PC-9 (cell line): ENCODE measurements around the gene SKI. TPM values are rescaled to one million over a fixed set of nuclear protein-coding genes. Genes with fewer than 3 reads are reported as not detected.

ENCODE experiments used
- BruUV-seq: library from RNA; stranded (reverse); fragments of 400-500 nt; replicated peaks from 2 replicates; lab custom pipeline; 2021; lab: Mats Ljungman, UMichigan
- CTCF ChIA-PET: fragments of 300-600 bp; sonication (Branson Sonifier 250); formaldehyde crosslinking; loops from one replicate; lab custom pipeline; 2022; ENCODE audit warnings: antibody characterized with exemption; lab: Charles Lee
- POLR2A ChIA-PET: fragments of 300-600 bp; sonication (Branson Sonifier 250); formaldehyde crosslinking; loops from one replicate; lab custom pipeline; 2022; ENCODE audit warnings: antibody characterized with exemption; ENCODE audit not compliant: unreplicated experiment; lab: Charles Lee
- DNase-seq, 2 experiments: peaks; one replicate each; pipeline versions ENCODE4 v3.0.0 to v3.0.0-alpha.2; 2015 to 2022; ENCODE audit warnings: mixed read lengths in 1 of 2
- H2AFZ ChIP-seq: fragments of 200-600 bp; sonication (generic); 2 replicates; pipeline ENCODE4 v1.8.1; 2017; ENCODE audit warnings: antibody characterized with exemption
- H3F3A ChIP-seq: fragments of 200-600 bp; sonication (generic); 2 replicates; pipeline ENCODE4 v1.8.1; 2017; ENCODE audit warnings: antibody characterized with exemption, mild to moderate bottlenecking, low read depth; ENCODE audit not compliant: insufficient read depth
- H3K27ac ChIP-seq: fragments of 200-600 bp; sonication (generic); 2 replicates; pipeline ENCODE4 v1.6.1; 2016; ENCODE audit warnings: mixed run types
- H3K27me3 ChIP-seq: fragments of 200-600 bp; sonication (generic); 2 replicates; pipeline ENCODE4 v1.6.1; 2016; ENCODE audit warnings: low read depth, mixed run types; ENCODE audit not compliant: insufficient read depth
- H3K36me3 ChIP-seq: fragments of 200-600 bp; sonication (generic); 2 replicates; pipeline ENCODE4 v1.6.1; 2016; ENCODE audit warnings: low read depth, mixed run types
- H3K4me1 ChIP-seq: fragments of 200-600 bp; sonication (generic); replicated peaks from 2 replicates; pipeline ENCODE4 v1.6.1; 2016; ENCODE audit warnings: mixed run types; ENCODE audit not compliant: insufficient read depth
- H3K4me2 ChIP-seq: fragments of 200-600 bp; sonication (generic); 2 replicates; pipeline ENCODE4 v1.6.1; 2017; ENCODE audit warnings: mixed run types
- H3K4me3 ChIP-seq: fragments of 200-600 bp; sonication (generic); 2 replicates; pipeline ENCODE4 v1.6.1; 2016; ENCODE audit warnings: mixed run types
- H3K79me2 ChIP-seq: fragments of 200-600 bp; sonication (generic); 2 replicates; pipeline ENCODE4 v1.6.1; 2017; ENCODE audit warnings: low read depth, mixed run types
- H3K9me2 ChIP-seq: fragments of 200-600 bp; sonication (generic); 2 replicates; pipeline ENCODE4 v1.8.1; 2017; ENCODE audit warnings: mild to moderate bottlenecking; ENCODE audit not compliant: insufficient read depth
- H3K9me3 ChIP-seq: fragments of 200-600 bp; sonication (generic); 2 replicates; pipeline ENCODE4 v1.8.1; 2016; ENCODE audit warnings: low read depth; ENCODE audit not compliant: insufficient read depth
- H4K20me1 ChIP-seq: fragments of 200-600 bp; sonication (generic); 2 replicates; pipeline ENCODE4 v1.8.1; 2017; ENCODE audit not compliant: insufficient read depth
- CTCF ChIP-seq: fragments of 200-600 bp; sonication (generic); conservative IDR thresholded peaks from 2 replicates; pipeline ENCODE4 v1.6.1; 2017; ENCODE audit warnings: mixed run types, antibody characterized with exemption, mild to moderate bottlenecking, moderate library complexity
- EZH2 ChIP-seq: fragments of 200-600 bp; sonication (generic); IDR thresholded peaks from 2 replicates; pipeline ENCODE4 v1.8.0; 2017; ENCODE audit warnings: antibody characterized with exemption, low read depth
- intact Hi-C: fragments of 100-400 bp; cut with micrococcal nuclease; formaldehyde crosslinking; loops from one replicate; pipeline ENCODE4 v1.10.0; 2022; ENCODE audit not compliant: unreplicated experiment
- total RNA-seq: library from RNA; stranded (reverse); gene quantifications from 2 replicates; pipeline ENCODE4 v1.2.3, GENCODE V29; 2021

SKI gene
- total RNA-seq, 1 experiment from 2014 or later = 36.2 TPM

- Histone ChIP-seq H2AFZ (no peak overlapping the region), H3K9me2 (no peaks in the 10 kb centered on the region), H3K36me3 (no peaks in the 10 kb centered on the region), H3F3A (peaks cover 30% of the 10 kb centered on the region; the same call in 1 of the 2 replicates), H3K4me1 (peaks cover 46% of the 10 kb centered on the region), H3K4me3 (no peak overlapping the region), H3K27me3 (no peaks in the 10 kb centered on the region), H3K9me3 (no peaks in the 10 kb centered on the region), H4K20me1 (no peaks in the 10 kb centered on the region), H3K79me2 (no peaks in the 10 kb centered on the region), H3K27ac (no peak overlapping the region), H3K4me2 (peak overlapping the region; percentile 92)
- no peak for TF ChIP-seq EZH2
- no peak for TF ChIP-seq CTCF
- ChIA-PET POLR2A (interaction anchor here (0.7 kb wide), 1 partner anchor 72 kb away, joined by 3 read pairs; no protein-coding TSS in a partner anchor), CTCF (no interaction called here)
- DNase-seq = no peak
- BruUV-seq = no TSS peak
- intact Hi-C loops = loop anchor here (1.0 to 5.0 kb wide), 2 partner anchors 14 to 80 kb away; no protein-coding TSS in a partner anchor
These were observed 15.9 kb upstream of the SKI start for GRCh38 chr1:2212274-2212531.

GRCh38 chr1:2212532-2213491, 15.3 kb upstream of the SKI start:
- ChIA-PET POLR2A (interaction anchor here (0.7 kb wide), 1 partner anchor 73 kb away, joined by 3 read pairs; no protein-coding TSS in a partner anchor), CTCF (no interaction called here)
- TF ChIP-seq EZH2 (no peak), CTCF (peak; percentile 47; the same call in 1 of the 2 replicates)
- H3F3A ChIP-seq = peaks cover 26% of the 10 kb centered on the region; the same call in 1 of the 2 replicates
- H3K27ac ChIP-seq = peak overlapping the region; percentile 51
- H2AFZ ChIP-seq = peak overlapping the region; percentile 89
- peaks cover 40% of the 10 kb centered on the region for H3K4me1 ChIP-seq
- no peaks in the 10 kb centered on the region for H3K9me3 ChIP-seq
- TSS peak; percentile 88 for BruUV-seq
- no peaks in the 10 kb centered on the region for H4K20me1 ChIP-seq
- no peaks in the 10 kb centered on the region for H3K36me3 ChIP-seq
- DNase-seq = peak; percentile 80 to 84
- peak overlapping the region; percentile 48; the same call in 1 of the 2 replicates for H3K4me3 ChIP-seq
- no peaks in the 10 kb centered on the region for H3K27me3 ChIP-seq
- H3K4me2 ChIP-seq = peak overlapping the region; percentile 92
- H3K9me2 ChIP-seq = no peaks in the 10 kb centered on the region
- no peaks in the 10 kb centered on the region for H3K79me2 ChIP-seq
- intact Hi-C loops = loop anchor here (1.0 to 5.0 kb wide), 2 partner anchors 13 to 79 kb away; no protein-coding TSS in a partner anchor

- intact Hi-C loops = loop anchor here (5.0 kb wide), 1 partner anchor 78 kb away; no protein-coding TSS in a partner anchor
- Histone ChIP-seq H3K36me3 (no peaks in the 10 kb centered on the region), H3F3A (peaks cover 20% of the 10 kb centered on the region; the same call in 1 of the 2 replicates), H3K27ac (no peak overlapping the region), H3K4me1 (peaks cover 30% of the 10 kb centered on the region), H3K27me3 (no peaks in the 10 kb centered on the region), H3K9me3 (no peaks in the 10 kb centered on the region), H3K4me3 (no peak overlapping the region; the same call in 1 of the 2 replicates), H3K9me2 (no peaks in the 10 kb centered on the region), H3K4me2 (peak overlapping the region; percentile 92), H2AFZ (no peak overlapping the region), H3K79me2 (no peaks in the 10 kb centered on the region), H4K20me1 (no peaks in the 10 kb centered on the region)
- no TSS peak for BruUV-seq
- TF ChIP-seq EZH2 (no peak), CTCF (no peak)
- ChIA-PET POLR2A (interaction anchor here (0.5 to 0.6 kb wide), 2 partner anchors 11 to 77 kb away, joined by 3 to 4 read pairs; no protein-coding TSS in a partner anchor), CTCF (no interaction called here)
- no peak for DNase-seq
These were observed 14.3 kb upstream of the SKI start for GRCh38 chr1:2213576-2214505.
